ENCODE results near the gene REC8. TPM values are rescaled to one million over a fixed set of nuclear protein-coding genes. Genes with fewer than 3 reads are reported as not detected.
A peak's percentile ranks its signal among the peaks of the same experiment; 100 is the strongest.

Gene REC8
- total and polyA plus RNA-seq, 9 donors = 2.1 to 18.1 (median 10.7) TPM

GRCh38 chr14:24157331-24157730 is 14.5 kb upstream of the REC8 start:
- Histone ChIP-seq H3K36me3 (ENCODE audit: control insufficient read depth, insufficient read depth, low read length) (peaks cover 65% of the 10 kb centered on the region), H3K4me3 (ENCODE audit: low read length) (no peak overlapping the region), H3K9me3 (replicated peaks; ENCODE audit: control insufficient read depth, low read depth, low read length) (no peaks in the 10 kb centered on the region), H3K27ac (ENCODE audit: low read length) (no peak overlapping the region), H3K4me1 (ENCODE audit: control insufficient read depth, insufficient read depth, low read length) (peaks cover 15% of the 10 kb centered on the region), H3K27me3 (ENCODE audit: control insufficient read depth, insufficient read depth, low read length) (no peaks in the 10 kb centered on the region)
- DNase-seq = no peak
- 95% methylated on average over 11 of the region's 12 CpGs for WGBS (ENCODE audit: insufficient coverage)

- H3K4me1 ChIP-seq (ENCODE audit: control insufficient read depth, insufficient read depth, low read length) = peaks cover 37% of the 10 kb centered on the region
- H3K27me3 ChIP-seq (ENCODE audit: control insufficient read depth, insufficient read depth, low read length) = no peaks in the 10 kb centered on the region
- H3K36me3 ChIP-seq (ENCODE audit: control insufficient read depth, insufficient read depth, low read length) = peaks cover 78% of the 10 kb centered on the region
- no peak overlapping the region for H3K4me3 ChIP-seq (ENCODE audit: low read length)
- peak overlapping the region; percentile 88 for H3K27ac ChIP-seq (ENCODE audit: low read length)
- 97% methylated on average over 6 of the region's 11 CpGs for WGBS (ENCODE audit: insufficient coverage)
- H3K9me3 ChIP-seq (replicated peaks; ENCODE audit: control insufficient read depth, low read depth, low read length) = no peaks in the 10 kb centered on the region
- DNase-seq = no peak
Measured at GRCh38 chr14:24159777-24160498, 11.9 kb upstream of the REC8 start.

DNA sequence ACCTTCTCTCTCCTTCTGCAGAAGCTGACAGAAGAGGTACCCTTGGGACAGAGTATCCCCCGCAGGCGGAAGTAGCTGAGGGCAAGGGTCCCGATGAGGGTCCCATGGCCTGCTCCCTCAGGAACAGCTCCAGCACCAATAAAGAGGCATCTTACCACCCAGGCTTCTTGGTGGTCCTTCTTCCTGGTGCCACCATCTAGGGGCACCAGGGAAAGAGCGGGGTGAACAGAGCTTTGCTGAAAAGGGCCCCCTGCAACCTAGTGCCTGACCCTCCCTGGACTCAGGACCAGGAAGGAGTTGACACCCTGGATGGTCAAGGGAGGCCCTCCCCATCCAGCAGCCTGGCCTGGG is 11.4 kb upstream of the REC8 start:
- no peak for DNase-seq
- Histone ChIP-seq H3K36me3 (ENCODE audit: control insufficient read depth, insufficient read depth, low read length) (peaks cover 78% of the 10 kb centered on the region), H3K4me3 (ENCODE audit: low read length) (no peak overlapping the region), H3K4me1 (ENCODE audit: control insufficient read depth, insufficient read depth, low read length) (peaks cover 37% of the 10 kb centered on the region), H3K27ac (ENCODE audit: low read length) (peak overlapping the region; percentile 88), H3K27me3 (ENCODE audit: control insufficient read depth, insufficient read depth, low read length) (no peaks in the 10 kb centered on the region), H3K9me3 (replicated peaks; ENCODE audit: control insufficient read depth, low read depth, low read length) (no peaks in the 10 kb centered on the region)
- WGBS (ENCODE audit: insufficient coverage) = 86% methylated on average over 4 of the region's 4 CpGs

DNA sequence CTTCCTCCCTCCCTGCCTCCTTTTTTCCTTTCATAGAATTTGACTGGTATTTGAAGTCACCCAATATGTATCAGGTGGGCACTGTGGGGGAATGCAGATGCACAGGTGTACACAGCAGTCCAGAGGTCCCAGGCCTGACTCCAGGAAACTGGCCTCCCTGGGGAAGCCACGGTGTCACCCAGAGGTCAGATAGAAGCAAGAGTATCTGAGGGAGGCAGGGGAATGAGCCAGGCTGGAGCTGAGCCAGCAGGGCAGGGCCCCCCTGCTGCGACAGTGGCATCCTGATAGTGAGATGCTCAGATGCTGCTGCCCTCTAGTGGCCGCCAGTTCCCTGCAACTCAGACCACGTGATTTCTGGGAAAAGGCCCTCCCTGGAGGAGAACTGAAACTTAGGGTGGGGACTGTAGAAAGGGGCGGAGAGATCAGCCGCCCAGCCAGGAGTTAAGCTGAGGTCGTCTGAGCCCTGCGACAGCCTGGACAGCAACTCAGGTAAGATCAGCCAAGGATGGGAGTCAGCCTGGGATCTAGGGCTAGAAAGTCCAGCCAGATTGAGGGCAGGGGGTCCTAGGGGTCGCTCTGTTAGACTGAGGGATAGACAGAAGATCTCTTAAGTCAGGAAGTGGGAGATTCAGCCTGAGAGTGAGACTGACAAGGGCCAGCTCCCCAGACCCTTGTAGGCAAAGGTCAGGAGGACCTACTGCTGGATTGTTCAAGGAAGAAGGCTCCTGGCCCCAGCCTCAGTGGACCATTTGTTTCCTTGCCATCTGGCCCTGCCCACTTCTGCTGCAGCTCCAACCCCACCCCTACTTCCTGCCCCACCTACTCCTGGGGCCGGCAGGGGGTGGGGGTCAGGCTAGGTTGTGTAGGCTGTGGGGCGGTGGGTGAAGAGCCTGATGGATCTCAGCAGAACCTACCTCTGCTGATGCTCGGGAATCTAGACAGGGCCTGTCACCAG is 10.8 kb upstream of the REC8 start, which contains the start of gene IRF9:
Gene IRF9 (plus strand): TSS at position 416 of the 955 bp plus-strand sequence. CDS start 880 bp downstream, outside the sequence.
- H3K4me1 ChIP-seq (ENCODE audit: control insufficient read depth, insufficient read depth, low read length) = peaks cover 37% of the 10 kb centered on the region
- H3K4me3 ChIP-seq (ENCODE audit: low read length) = peak within 1 kb of the TSS; percentile 91
- 0% methylated on average over 10 of the region's 12 CpGs for WGBS (ENCODE audit: insufficient coverage)
- no peaks in the 10 kb centered on the region for H3K27me3 ChIP-seq (ENCODE audit: control insufficient read depth, insufficient read depth, low read length)
- H3K9me3 ChIP-seq (replicated peaks; ENCODE audit: control insufficient read depth, low read depth, low read length) = no peaks in the 10 kb centered on the region
- peak within 1 kb of the TSS; percentile 98 for H3K27ac ChIP-seq (ENCODE audit: low read length)
- peak; percentile 97 for DNase-seq
- H3K36me3 ChIP-seq (ENCODE audit: control insufficient read depth, insufficient read depth, low read length) = peaks cover 78% of the 10 kb centered on the region

DNA sequence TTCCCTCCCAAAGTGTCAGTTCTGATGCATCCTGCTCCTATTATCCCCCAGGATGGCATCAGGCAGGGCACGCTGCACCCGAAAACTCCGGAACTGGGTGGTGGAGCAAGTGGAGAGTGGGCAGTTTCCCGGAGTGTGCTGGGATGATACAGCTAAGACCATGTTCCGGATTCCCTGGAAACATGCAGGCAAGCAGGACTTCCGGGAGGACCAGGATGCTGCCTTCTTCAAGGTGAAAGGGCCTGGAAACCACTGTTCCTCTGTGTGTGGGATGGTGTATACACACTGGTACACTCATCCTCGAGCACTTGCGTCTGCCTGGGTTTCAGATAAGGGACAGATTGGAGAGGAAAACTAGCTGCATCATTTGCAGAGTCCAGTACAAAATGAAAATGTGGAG is 9.8 kb upstream of the REC8 start:
- Histone ChIP-seq H3K27me3 (ENCODE audit: control insufficient read depth, insufficient read depth, low read length) (no peaks in the 10 kb centered on the region), H3K27ac (ENCODE audit: low read length) (peak overlapping the region; percentile 98), H3K9me3 (replicated peaks; ENCODE audit: control insufficient read depth, low read depth, low read length) (no peaks in the 10 kb centered on the region), H3K4me1 (ENCODE audit: control insufficient read depth, insufficient read depth, low read length) (peaks cover 37% of the 10 kb centered on the region), H3K4me3 (ENCODE audit: low read length) (peak overlapping the region; percentile 91), H3K36me3 (ENCODE audit: control insufficient read depth, insufficient read depth, low read length) (peaks cover 79% of the 10 kb centered on the region)
- WGBS (ENCODE audit: insufficient coverage) = 77% methylated on average over 5 of the region's 8 CpGs
- DNase-seq = no peak

DNA sequence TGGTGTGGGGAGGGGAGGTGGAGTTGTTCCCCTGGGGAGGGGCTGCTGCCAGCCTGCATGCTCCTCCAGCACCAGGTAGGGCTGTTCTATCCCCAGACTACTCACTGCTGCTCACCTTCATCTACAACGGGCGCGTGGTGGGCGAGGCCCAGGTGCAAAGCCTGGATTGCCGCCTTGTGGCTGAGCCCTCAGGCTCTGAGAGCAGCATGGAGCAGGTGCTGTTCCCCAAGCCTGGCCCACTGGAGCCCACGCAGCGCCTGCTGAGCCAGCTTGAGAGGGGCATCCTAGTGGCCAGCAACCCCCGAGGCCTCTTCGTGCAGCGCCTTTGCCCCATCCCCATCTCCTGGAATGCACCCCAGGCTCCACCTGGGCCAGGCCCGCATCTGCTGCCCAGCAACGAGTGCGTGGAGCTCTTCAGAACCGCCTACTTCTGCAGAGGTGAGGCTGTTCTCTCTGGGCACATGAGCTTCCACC is 7.3 kb upstream of the REC8 start:
- Histone ChIP-seq H3K27me3 (ENCODE audit: control insufficient read depth, insufficient read depth, low read length) (no peaks in the 10 kb centered on the region), H3K9me3 (replicated peaks; ENCODE audit: control insufficient read depth, low read depth, low read length) (no peaks in the 10 kb centered on the region), H3K36me3 (ENCODE audit: control insufficient read depth, insufficient read depth, low read length) (peaks cover 80% of the 10 kb centered on the region), H3K4me3 (ENCODE audit: low read length) (no peak overlapping the region), H3K27ac (ENCODE audit: low read length) (no peak overlapping the region), H3K4me1 (ENCODE audit: control insufficient read depth, insufficient read depth, low read length) (peaks cover 37% of the 10 kb centered on the region)
- DNase-seq = no peak
- 93% methylated on average over 14 of the region's 14 CpGs for WGBS (ENCODE audit: insufficient coverage)

DNA sequence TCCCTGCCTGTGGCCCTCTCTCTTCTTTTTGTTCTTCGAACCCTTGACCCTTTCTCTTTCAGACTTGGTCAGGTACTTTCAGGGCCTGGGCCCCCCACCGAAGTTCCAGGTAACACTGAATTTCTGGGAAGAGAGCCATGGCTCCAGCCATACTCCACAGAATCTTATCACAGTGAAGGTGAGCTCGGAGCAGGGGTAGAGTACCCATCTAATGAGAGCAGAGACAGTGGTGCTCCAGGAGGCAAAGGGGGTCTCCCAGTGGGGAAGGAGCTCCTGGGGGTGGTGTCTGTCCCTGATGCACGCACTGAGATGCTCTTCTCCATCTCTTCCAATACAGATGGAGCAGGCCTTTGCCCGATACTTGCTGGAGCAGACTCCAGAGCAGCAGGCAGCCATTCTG is 6.1 kb upstream of the REC8 start:
- DNase-seq = no peak
- Histone ChIP-seq H3K4me1 (ENCODE audit: control insufficient read depth, insufficient read depth, low read length) (peaks cover 29% of the 10 kb centered on the region), H3K4me3 (ENCODE audit: low read length) (no peak overlapping the region), H3K27ac (ENCODE audit: low read length) (no peak overlapping the region), H3K27me3 (ENCODE audit: control insufficient read depth, insufficient read depth, low read length) (no peaks in the 10 kb centered on the region), H3K9me3 (replicated peaks; ENCODE audit: control insufficient read depth, low read depth, low read length) (no peaks in the 10 kb centered on the region), H3K36me3 (ENCODE audit: control insufficient read depth, insufficient read depth, low read length) (peaks cover 75% of the 10 kb centered on the region)
- 93% methylated on average over 2 of the region's 5 CpGs for WGBS (ENCODE audit: insufficient coverage)

DNA sequence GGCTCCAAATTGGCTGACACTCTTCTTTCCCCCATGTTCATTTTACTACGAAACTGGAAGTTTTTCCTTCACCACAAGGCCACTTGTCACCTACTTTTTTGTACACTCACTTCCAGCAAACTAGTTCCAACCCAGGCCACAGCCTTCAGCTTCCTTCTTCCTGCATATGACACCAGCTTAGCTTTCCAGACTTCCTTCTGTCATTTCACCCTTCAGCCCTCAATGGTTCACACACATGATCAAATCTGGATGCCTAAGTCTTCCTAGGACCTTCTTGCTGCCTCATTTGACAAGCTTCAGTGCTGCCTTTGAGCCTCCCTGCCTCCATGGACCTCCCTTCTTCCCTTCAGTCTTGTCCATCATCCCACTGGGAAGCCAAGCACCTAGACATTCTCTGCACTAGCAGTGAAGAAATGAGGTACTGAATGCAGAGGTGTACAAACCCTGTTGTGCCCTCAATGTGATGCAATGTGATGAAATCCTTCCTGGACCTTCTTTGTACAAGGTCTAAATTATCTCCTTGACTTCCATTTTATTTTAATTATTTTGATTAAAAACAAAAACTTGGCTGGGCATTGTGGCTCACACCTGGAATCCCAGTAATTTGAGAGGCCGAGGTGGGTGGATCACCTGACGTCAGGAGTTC is 4.3 kb upstream of the REC8 start:
- Histone ChIP-seq H3K36me3 (ENCODE audit: control insufficient read depth, insufficient read depth, low read length) (peaks cover 67% of the 10 kb centered on the region), H3K27ac (ENCODE audit: low read length) (no peak overlapping the region), H3K4me3 (ENCODE audit: low read length) (no peak overlapping the region), H3K9me3 (replicated peaks; ENCODE audit: control insufficient read depth, low read depth, low read length) (no peaks in the 10 kb centered on the region), H3K27me3 (ENCODE audit: control insufficient read depth, insufficient read depth, low read length) (no peaks in the 10 kb centered on the region), H3K4me1 (ENCODE audit: control insufficient read depth, insufficient read depth, low read length) (peaks cover 33% of the 10 kb centered on the region)
- 87% methylated on average over 3 of the region's 3 CpGs for WGBS (ENCODE audit: insufficient coverage)
- peak; percentile 43 for DNase-seq

GRCh38 chr14:24172261-24172860 is 481 bp downstream of the REC8 start:
- 4% methylated on average over 9 of the region's 30 CpGs for WGBS (ENCODE audit: insufficient coverage)
- DNase-seq = no peak

More at GRCh38 chr14:24172261-24172860, 481 bp downstream of the REC8 start:
- peaks cover 44% of the 10 kb centered on the region for H3K36me3 ChIP-seq (ENCODE audit: control insufficient read depth, insufficient read depth, low read length)
- no peaks in the 10 kb centered on the region for H3K9me3 ChIP-seq (replicated peaks; ENCODE audit: control insufficient read depth, low read depth, low read length)
- H3K27me3 ChIP-seq (ENCODE audit: control insufficient read depth, insufficient read depth, low read length) = no peaks in the 10 kb centered on the region
- peak overlapping the region; percentile 37 for H3K4me3 ChIP-seq (ENCODE audit: low read length)
- H3K4me1 ChIP-seq (ENCODE audit: control insufficient read depth, insufficient read depth, low read length) = peaks cover 16% of the 10 kb centered on the region
- no peak overlapping the region for H3K27ac ChIP-seq (ENCODE audit: low read length)
